IPS-15b (cell line): ENCODE results near the gene AIRE.

Experiments
- H3K27me3 ChIP-seq: one replicate; pipeline ENCODE4 v1.6.1; 2013; ENCODE audit warnings: low read length; ENCODE audit not compliant: control insufficient read depth, insufficient read depth
- H3K36me3 ChIP-seq: one replicate; pipeline ENCODE4 v1.6.1; 2013; ENCODE audit warnings: low read length; ENCODE audit not compliant: control insufficient read depth, insufficient read depth
- H3K4me1 ChIP-seq: one replicate; pipeline ENCODE4 v1.6.1; 2013; ENCODE audit warnings: mild to moderate bottlenecking, low read length; ENCODE audit not compliant: control insufficient read depth, insufficient read depth
- H3K4me3 ChIP-seq: one replicate; pipeline ENCODE4 v1.5.1; 2013; ENCODE audit warnings: low read depth, low read length
- H3K9ac ChIP-seq: one replicate; pipeline ENCODE4 v1.6.1; 2013; ENCODE audit warnings: low read depth, mild to moderate bottlenecking, low read length
- H3K9me3 ChIP-seq: one replicate; pipeline ENCODE4 v1.6.1; 2013; ENCODE audit warnings: mild to moderate bottlenecking, low read length; ENCODE audit not compliant: control insufficient read depth, insufficient read depth

The AIRE gene

DNA sequence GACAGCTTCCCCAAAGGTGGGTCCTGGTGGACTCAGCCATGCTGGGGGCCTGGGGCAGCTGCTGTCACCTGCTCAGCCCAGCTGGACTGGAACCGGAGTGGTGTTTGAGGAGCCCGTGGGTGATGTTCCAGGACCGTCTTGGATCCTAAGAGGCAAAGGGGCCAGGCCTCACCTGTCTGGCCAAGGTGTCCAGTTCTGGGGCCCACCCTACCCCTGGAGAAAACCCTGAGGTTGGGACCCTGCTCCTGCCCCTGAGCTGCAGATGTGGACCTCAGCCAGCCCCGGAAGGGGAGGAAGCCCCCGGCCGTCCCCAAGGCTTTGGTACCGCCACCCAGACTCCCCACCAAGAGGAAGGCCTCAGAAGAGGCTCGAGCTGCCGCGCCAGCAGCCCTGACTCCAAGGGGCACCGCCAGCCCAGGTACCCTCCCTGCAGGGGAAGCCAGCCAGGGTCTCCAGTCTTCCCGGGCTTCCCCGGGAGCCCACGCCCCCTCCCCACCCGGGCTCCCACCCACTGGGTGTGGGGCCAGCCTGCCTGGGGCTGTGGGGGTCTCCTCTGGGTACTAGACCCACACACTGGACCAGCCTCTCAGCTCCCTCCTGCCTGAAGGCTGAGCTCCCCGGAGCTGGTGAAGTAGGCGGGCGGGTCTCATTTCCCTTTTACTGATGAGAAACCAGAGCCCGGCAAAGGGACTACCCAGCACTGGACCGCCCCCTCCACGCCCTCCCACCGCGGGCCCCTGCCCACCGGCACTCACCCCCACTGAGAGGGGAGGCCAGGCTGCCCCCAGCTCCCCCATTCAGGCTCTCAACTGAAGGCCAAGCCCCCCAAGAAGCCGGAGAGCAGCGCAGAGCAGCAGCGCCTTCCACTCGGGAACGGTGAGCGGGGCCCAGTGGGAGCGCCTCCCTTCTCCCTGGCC is 1.3 kb downstream of the AIRE start:
- H3K27me3 ChIP-seq = peaks cover 5% of the 10 kb centered on the region
- H3K36me3 ChIP-seq = no peaks in the 10 kb centered on the region
- H3K9ac ChIP-seq = no peak overlapping the region
- no peak overlapping the region for H3K4me3 ChIP-seq
- H3K9me3 ChIP-seq = no peaks in the 10 kb centered on the region
- peaks cover 2% of the 10 kb centered on the region for H3K4me1 ChIP-seq

GRCh38 chr21:44288251-44289110 is 2.8 kb downstream of the AIRE start:
- Histone ChIP-seq H3K9me3 (no peaks in the 10 kb centered on the region), H3K9ac (no peak overlapping the region), H3K36me3 (no peaks in the 10 kb centered on the region), H3K27me3 (peaks cover 5% of the 10 kb centered on the region), H3K4me3 (no peak overlapping the region), H3K4me1 (peaks cover 2% of the 10 kb centered on the region)

DNA sequence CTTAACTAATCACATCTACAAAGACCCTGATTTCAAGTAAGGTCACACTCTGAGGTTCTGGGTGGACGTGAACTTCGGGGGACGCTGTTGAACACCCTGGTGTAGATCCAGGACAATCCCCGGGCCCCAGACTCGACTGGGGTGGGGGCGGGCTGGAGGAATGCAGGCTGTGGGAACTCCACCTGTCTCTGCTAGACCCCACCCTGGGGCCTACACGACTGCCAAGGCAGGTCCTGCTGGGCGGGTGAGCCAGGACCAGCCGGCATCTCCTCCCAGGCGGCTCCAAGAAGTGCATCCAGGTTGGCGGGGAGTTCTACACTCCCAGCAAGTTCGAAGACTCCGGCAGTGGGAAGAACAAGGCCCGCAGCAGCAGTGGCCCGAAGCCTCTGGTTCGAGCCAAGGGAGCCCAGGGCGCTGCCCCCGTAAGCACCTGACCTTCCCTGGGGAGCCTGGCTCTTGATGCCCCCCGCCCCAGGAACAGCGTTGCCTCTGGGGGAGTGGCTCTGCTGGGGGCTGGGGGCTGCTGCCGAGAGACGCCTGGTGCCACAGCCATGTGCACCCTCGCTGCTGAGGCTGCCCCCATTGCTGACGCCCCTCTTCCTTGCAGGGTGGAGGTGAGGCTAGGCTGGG is 3.8 kb downstream of the AIRE start:
- Histone ChIP-seq H3K9ac (no peak overlapping the region), H3K36me3 (no peaks in the 10 kb centered on the region), H3K4me3 (no peak overlapping the region), H3K4me1 (peaks cover 2% of the 10 kb centered on the region), H3K9me3 (no peaks in the 10 kb centered on the region), H3K27me3 (peaks cover 5% of the 10 kb centered on the region)

GRCh38 chr21:44290327-44291077 is 4.8 kb downstream of the AIRE start:
- H3K9ac ChIP-seq = no peak overlapping the region
- no peaks in the 10 kb centered on the region for H3K27me3 ChIP-seq
- no peaks in the 10 kb centered on the region for H3K36me3 ChIP-seq
- H3K9me3 ChIP-seq = no peaks in the 10 kb centered on the region
- H3K4me1 ChIP-seq = no peaks in the 10 kb centered on the region
- no peak overlapping the region for H3K4me3 ChIP-seq

DNA sequence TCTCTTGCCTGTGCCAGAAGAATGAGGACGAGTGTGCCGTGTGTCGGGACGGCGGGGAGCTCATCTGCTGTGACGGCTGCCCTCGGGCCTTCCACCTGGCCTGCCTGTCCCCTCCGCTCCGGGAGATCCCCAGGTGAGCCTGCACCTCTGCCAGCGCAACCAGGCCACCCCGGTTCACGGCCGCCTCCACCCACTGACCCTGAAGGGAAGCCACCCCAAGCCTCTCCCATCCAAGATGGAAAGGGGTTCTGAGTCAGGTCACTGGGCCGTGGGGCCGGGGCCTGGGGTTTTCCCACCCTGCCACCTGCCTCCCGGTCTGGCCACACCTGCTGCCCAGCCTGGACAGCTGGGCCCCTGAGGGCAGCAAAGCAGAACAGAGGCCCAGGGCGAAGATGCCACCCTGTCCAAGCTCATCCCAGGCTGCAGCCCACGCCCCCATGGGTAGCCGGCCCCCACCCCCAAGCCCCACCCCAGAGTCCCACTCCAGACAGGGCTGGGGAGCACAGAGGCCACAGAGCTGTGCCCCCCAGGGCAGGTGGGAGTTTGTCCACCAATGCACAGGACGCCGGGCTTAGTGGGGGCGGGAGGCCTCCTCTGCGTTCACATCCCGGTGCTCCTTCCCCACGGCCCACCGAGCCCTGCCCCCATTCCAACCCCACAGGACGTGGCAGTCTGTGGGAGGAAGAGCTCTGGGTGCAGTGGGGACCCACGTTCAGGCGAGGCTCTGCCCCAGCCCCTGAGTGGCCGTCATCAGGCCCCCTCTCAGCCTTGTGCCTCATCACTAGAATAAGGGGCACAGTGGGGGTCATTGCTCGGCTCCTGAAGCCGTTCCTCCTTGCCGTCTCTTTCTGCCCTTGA is 5.6 kb downstream of the AIRE start:
- Histone ChIP-seq H3K36me3 (no peaks in the 10 kb centered on the region), H3K9me3 (no peaks in the 10 kb centered on the region), H3K27me3 (no peaks in the 10 kb centered on the region), H3K9ac (no peak overlapping the region), H3K4me3 (no peak overlapping the region), H3K4me1 (no peaks in the 10 kb centered on the region)

DNA sequence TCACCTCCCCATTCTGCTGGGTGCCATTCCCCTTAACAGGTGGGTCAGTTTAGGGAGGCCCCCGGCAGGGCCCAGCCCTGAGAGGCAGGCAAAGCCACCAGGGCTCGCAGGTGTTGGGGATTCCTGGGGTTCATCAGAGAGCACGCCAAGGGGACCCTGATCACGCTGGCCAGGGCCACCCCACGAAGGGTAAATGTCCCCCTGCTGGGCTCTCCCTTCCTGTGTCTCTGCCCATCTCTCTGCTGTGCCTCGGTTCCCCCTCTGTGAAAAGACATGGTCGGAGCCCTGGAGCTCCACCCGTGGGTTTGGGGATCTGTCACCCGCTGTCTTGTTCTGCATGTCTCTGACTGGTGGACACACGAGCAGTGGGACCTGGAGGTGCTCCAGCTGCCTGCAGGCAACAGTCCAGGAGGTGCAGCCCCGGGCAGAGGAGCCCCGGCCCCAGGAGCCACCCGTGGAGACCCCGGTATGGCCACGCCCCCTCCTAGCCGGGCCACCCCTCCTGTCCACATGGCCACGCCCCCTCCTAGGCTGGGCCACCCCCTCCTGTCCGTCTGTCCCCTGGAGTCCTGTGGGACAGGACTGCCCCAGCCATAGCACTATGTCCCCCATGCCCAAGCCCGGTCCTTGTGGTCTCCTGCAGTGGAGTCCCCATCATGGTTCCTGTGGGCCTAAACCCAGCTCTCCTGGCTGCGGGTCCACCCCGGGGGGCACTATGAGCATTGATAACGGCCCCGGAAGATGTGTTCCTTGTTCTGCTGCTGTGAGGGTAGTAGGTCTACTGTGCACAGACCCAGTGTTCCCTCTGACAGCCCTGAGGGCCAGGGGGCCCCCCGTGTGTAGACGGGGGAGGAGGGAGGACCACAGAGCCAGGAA is 6.5 kb downstream of the AIRE start:
- Histone ChIP-seq H3K36me3 (no peaks in the 10 kb centered on the region), H3K4me3 (no peak overlapping the region), H3K9me3 (no peaks in the 10 kb centered on the region), H3K4me1 (no peaks in the 10 kb centered on the region), H3K27me3 (no peaks in the 10 kb centered on the region), H3K9ac (no peak overlapping the region)

DNA sequence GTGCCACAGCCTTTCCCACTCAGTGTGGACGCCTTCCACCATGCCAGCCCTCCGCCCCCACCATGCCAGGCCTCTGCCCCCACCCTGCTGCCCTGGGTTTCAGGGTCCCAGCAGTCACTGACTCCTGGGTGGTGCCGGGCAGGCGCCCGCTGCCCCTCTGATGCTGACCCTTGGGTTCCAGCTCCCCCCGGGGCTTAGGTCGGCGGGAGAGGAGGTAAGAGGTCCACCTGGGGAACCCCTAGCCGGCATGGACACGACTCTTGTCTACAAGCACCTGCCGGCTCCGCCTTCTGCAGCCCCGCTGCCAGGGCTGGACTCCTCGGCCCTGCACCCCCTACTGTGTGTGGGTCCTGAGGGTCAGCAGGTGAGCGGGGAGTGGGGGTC is 7.1 kb downstream of the AIRE start:
- H3K4me1 ChIP-seq = no peaks in the 10 kb centered on the region
- H3K9ac ChIP-seq = no peak overlapping the region
- no peaks in the 10 kb centered on the region for H3K27me3 ChIP-seq
- no peaks in the 10 kb centered on the region for H3K9me3 ChIP-seq
- no peaks in the 10 kb centered on the region for H3K36me3 ChIP-seq
- no peak overlapping the region for H3K4me3 ChIP-seq

DNA sequence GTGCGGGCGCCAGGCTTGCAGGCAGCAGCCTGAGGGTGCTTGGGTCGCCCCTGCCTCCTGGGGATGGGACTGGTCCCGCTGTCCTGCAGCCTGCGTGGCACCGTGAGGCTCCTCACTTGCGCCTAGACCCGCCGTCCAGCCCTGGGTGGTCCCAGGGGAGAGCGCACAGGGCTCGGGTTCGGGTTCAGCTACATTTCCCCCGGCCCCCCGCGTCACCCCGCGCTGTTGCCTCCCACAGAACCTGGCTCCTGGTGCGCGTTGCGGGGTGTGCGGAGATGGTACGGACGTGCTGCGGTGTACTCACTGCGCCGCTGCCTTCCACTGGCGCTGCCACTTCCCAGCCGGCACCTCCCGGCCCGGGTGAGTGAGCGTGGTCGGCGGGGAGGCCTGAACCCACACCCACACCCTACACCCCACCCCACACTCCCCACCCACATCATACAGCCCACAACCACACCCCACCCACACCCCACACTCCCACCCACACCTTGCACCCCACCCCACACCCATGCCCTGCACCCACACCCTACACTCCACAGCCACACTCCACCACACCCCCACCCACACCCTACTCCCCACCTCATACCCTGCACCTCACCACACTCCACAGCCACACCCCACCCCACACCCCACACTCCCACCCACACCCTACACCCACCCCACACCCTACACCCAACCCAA is 8.0 kb downstream of the AIRE start:
- Histone ChIP-seq H3K9ac (no peak overlapping the region), H3K4me3 (no peak overlapping the region), H3K9me3 (no peaks in the 10 kb centered on the region), H3K27me3 (no peaks in the 10 kb centered on the region), H3K4me1 (no peaks in the 10 kb centered on the region), H3K36me3 (no peaks in the 10 kb centered on the region)

DNA sequence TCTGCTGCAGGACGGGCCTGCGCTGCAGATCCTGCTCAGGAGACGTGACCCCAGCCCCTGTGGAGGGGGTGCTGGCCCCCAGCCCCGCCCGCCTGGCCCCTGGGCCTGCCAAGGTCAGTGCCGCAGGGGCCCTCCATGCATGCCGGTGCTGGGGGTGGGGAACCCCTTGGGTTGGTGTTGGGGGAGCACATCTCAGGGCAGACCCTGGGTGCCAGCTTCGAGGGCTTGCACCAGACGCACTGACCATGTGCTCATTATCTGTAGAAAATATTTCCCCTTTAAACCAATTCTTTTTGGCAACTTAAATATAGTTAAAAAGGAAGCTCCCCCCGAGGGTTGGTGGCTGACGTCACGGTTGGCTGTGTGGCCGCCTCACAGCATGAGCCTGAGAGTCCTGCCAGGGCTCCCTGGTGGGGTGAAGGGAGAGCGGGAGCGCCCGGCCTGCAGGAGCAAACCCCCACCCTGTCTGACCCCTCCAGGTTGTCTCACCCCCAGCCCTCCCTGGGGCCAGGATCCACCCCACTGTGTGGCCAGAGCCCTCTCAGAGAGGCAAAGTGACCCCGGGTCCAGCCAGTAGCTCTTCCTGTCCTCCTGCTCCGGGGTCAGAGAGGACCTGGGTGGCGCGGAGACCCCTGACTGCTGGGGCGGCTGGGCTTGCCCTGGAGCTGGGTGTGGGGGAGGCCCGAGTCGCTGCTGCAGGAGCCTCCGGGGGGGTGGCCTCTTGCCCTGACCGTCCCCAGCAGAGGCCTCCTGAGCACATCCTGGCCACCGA is 8.9 kb downstream of the AIRE start:
- no peaks in the 10 kb centered on the region for H3K27me3 ChIP-seq
- no peak overlapping the region for H3K9ac ChIP-seq
- H3K9me3 ChIP-seq = no peaks in the 10 kb centered on the region
- H3K4me3 ChIP-seq = no peak overlapping the region
- no peaks in the 10 kb centered on the region for H3K36me3 ChIP-seq
- peaks cover 4% of the 10 kb centered on the region for H3K4me1 ChIP-seq
